Bronchial epithelial cell (primary cell): ENCODE measurements around the gene CCM2L. TPM values are rescaled to one million over a fixed set of nuclear protein-coding genes. Genes with fewer than 3 reads are reported as not detected.
A peak's percentile ranks its signal among the peaks of the same experiment; 100 is the strongest.

Experiments used
- DNase-seq: peaks from one replicate; pipeline ENCODE4 v3.0.0-alpha.2; 2010; ENCODE audit warnings: low read depth
- FAIRE-seq: peaks from 2 replicates; lab custom pipeline; 2011; peaks lifted over from hg19 to GRCh38; lab: Jason Lieb, UNC
- H3K27me3 ChIP-seq: 2 replicates; pipeline ENCODE4 v1.5.1; 2011; ENCODE audit warnings: low read length; ENCODE audit not compliant: control insufficient read depth, insufficient read depth
- H3K36me3 ChIP-seq: 2 replicates; pipeline ENCODE4 v1.5.1; 2011; ENCODE audit warnings: low read length; ENCODE audit not compliant: control insufficient read depth, insufficient read depth
- H3K4me3 ChIP-seq: 2 replicates; pipeline ENCODE4 v1.5.1; 2011; ENCODE audit warnings: mild to moderate bottlenecking, low read depth, low read length, control low read depth
- total RNA-seq: library from RNA; depleted of rRNA; stranded (reverse); fragments of >200 nt; gene quantifications from 2 replicates; pipeline ENCODE4 v1.2.1, GENCODE V29; 2014
- TF ChIP-seq, protein P1 (sequence below): IDR thresholded peaks from 2 replicates; pipeline ENCODE4 v1.5.1; 2011; ENCODE audit warnings: mild to moderate bottlenecking, moderate library complexity, low read length, control low read depth, inconsistent platforms; ENCODE audit not compliant: insufficient read depth, severe bottlenecking

The CCM2L gene
- total RNA-seq, 1 donor from 2014 or later, result not detected

DNA sequence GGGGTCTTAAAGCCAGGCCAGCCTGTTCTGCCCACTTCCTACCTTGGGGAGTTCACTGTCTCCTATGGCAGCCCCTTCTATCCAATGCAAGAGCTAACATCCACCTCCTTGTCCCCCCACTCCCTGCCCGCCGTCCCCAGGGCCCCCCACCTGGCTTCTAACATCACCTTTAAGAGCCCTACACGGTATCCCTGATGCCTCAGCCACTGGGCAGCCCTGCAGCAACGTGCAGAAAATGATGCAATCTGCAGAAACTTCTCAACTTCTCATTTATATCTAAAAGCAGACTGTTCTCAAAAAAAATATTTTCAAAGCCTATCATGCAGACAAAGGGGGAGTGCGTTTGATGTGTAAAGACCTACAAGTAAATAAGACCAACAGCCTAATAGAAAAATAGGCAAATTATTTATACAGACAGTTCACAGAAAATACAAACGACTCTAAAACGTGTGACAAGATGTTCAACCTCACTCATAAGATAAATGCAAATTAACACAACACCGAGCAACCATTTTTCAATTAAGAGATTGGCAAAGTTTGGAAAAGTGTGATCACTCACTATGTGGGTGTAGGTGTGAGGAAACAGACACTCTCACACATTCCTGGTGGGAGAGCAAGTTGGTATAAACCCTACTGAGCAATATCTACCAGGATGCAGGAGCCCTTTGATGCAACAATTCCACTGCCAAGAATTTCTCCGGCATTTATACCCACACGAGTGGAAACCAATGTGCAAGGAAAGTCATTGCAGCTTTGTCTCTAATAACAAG, 26.7 kb downstream of the CCM2L start:
- FAIRE-seq, result no peak
- no peak for DNase-seq
- no peaks in the 10 kb centered on the region for H3K36me3 ChIP-seq
- TF ChIP-seq, protein P1, sequence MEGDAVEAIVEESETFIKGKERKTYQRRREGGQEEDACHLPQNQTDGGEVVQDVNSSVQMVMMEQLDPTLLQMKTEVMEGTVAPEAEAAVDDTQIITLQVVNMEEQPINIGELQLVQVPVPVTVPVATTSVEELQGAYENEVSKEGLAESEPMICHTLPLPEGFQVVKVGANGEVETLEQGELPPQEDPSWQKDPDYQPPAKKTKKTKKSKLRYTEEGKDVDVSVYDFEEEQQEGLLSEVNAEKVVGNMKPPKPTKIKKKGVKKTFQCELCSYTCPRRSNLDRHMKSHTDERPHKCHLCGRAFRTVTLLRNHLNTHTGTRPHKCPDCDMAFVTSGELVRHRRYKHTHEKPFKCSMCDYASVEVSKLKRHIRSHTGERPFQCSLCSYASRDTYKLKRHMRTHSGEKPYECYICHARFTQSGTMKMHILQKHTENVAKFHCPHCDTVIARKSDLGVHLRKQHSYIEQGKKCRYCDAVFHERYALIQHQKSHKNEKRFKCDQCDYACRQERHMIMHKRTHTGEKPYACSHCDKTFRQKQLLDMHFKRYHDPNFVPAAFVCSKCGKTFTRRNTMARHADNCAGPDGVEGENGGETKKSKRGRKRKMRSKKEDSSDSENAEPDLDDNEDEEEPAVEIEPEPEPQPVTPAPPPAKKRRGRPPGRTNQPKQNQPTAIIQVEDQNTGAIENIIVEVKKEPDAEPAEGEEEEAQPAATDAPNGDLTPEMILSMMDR, result no peak
- no peak overlapping the region for H3K4me3 ChIP-seq
- H3K27me3 ChIP-seq, result no peaks in the 10 kb centered on the region

DNA sequence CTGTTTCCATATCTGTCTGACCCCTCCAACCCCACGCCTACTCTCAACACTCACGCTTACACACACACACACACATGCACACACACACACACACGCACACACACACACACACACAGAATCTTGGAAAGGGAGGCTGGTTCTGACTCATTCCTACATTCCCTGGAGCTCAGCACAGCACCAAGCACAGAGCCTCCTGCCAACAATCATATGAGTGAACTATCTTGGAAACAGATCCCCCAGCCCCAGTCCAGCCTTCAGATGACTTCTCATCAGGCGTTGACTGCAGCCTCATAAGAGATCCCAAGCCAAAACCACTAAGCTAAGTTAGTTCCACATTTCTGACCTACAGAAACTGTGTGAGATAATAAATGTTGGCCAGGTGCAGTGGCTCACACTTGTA, 27.7 kb downstream of the CCM2L start:
- Histone ChIP-seq H3K27me3 (no peaks in the 10 kb centered on the region), H3K4me3 (no peak overlapping the region), H3K36me3 (no peaks in the 10 kb centered on the region)
- TF ChIP-seq, protein P1, result no peak
- DNase-seq, result peak; percentile 48
- no peak for FAIRE-seq

DNA sequence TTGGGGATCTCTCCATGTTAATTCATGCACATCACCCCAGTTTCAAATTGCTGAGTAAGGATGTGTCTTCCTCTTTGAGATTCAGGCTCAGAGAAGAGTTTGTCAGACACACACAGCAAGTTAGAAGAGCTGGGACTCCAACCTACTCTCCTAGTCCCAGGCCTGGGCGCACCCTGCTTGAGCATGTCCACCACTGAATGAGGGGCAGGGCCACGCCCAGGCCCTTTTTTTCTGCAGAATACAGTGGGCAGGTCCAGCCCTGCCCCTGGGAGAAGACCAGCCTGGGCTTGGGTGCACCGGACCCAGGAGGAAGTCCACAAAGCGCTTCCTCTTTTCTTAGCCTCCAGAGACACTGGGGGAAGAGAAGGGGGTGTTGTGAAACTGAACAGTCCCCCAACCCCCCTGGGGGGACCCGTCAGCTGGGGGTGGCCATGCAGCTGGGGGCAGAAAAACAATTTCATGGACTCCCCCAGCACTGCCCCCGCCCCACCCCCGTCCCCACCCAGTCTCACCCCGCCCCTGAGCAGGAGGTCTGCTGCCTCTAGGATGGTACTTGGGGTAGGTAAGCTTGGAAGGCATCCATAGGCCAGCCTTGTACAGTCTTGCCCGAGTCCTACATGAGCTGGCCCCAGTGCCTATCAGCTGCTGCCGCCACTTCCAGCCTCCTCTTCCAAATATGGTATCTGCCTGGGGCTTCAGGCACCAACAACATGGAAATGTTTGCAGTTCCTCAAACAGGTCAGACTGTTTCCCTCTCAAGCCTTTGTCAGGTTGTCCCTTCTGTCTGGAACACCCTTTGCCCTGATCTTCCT, 30.1 kb downstream of the CCM2L start:
- Histone ChIP-seq H3K4me3 (no peak overlapping the region), H3K36me3 (no peaks in the 10 kb centered on the region), H3K27me3 (no peaks in the 10 kb centered on the region)
- TF ChIP-seq, protein P1, result no peak
- FAIRE-seq, result no peak
- DNase-seq, result peak; percentile 93

DNA sequence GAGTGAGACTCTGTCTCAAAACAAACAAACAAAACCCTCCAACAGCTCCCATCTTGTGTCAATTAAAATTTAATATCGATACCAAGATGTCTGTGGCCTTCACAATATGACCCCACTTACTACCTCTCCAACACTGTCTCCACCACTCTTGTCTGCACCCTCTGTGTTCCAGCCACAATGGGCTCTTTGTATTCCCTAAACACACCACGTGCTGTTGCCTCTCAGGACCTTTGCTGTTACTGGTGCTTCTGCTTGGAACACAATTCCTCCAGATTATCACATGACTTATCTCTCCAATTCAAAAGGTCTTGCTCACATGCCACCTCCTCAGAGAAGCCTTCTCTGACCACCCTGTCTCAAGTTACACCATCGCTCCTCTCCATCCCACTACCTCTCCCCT, 35.8 kb downstream of the CCM2L start:
- no peak for DNase-seq
- Histone ChIP-seq H3K36me3 (no peaks in the 10 kb centered on the region), H3K27me3 (peaks cover 8% of the 10 kb centered on the region), H3K4me3 (no peak overlapping the region)
- TF ChIP-seq, protein P1, result no peak
- FAIRE-seq, result no peak

DNA sequence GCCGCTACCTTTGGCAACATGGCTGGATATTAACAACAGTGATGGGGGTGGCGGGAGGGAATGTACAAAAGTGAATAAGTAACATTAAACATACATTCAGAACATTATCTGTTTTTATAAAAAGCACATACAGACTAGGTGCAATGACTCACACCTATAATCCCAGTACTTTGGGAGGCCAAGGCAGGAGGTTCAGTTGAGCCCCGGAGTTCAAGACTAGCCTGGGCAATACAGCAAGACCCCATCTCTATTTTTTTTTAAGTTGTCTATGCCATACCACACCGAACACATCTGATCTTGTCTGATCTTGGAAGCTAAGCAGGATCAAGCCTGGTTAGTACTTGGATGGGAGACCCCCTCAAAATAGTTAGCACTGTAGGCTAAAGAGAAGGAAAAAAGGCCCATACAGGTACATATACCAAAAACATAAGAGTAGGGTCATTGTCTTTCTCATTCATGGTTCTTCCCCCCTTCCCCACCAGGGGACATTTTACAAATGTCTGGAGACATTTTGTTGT, 40.1 kb downstream of the CCM2L start:
- DNase-seq, result no peak
- TF ChIP-seq, protein P1, result no peak
- no peak for FAIRE-seq
- Histone ChIP-seq H3K36me3 (no peaks in the 10 kb centered on the region), H3K27me3 (peaks cover 27% of the 10 kb centered on the region), H3K4me3 (no peak overlapping the region)
